HepG2 (cell line): ENCODE results near the gene KCTD15. TPM values are rescaled to one million over a fixed set of nuclear protein-coding genes. Genes with fewer than 3 reads are reported as not detected.

ENCODE experiments used
- FOXA3 ChIP-seq: IDR thresholded peaks from 2 replicates; pipeline ENCODE4 v1.6.1; 2016; ENCODE audit warnings: missing genetic modification reagents, missing compliant biosample characterization
- REST ChIP-seq, 2 experiments: IDR thresholded peaks; 2 replicates each; pipeline ENCODE4 v1.6.1; 2011 to 2012; ENCODE audit warnings: low read length in 2 of 2, borderline replicate concordance in 1 of 2, low read depth in 1 of 2, mild to moderate bottlenecking in 1 of 2, moderate library complexity in 1 of 2
- SPEN ChIP-seq: sonication (generic); formaldehyde crosslinking; IDR thresholded peaks from 2 replicates; pipeline ENCODE4 v1.5.1; 2020; ENCODE audit warnings: low read depth, mild to moderate bottlenecking, missing genetic modification reagents
- TEAD3 ChIP-seq: optimal IDR thresholded peaks from 2 replicates; pipeline ENCODE3; 2016; ENCODE audit warnings: borderline replicate concordance
- TMF1 ChIP-seq: sonication (generic); formaldehyde crosslinking; IDR thresholded peaks from 2 replicates; pipeline ENCODE4 v1.8.1; 2022; ENCODE audit warnings: low read depth, missing genetic modification reagents
- UBTF ChIP-seq: sonication (generic); formaldehyde crosslinking; IDR thresholded peaks from 2 replicates; pipeline ENCODE4 v1.4.0; 2020; ENCODE audit warnings: mild to moderate bottlenecking, missing genetic modification reagents
- ZBTB20 ChIP-seq: sonication (generic); formaldehyde crosslinking; IDR thresholded peaks from 2 replicates; pipeline ENCODE4 v1.8.1; 2023; ENCODE audit warnings: missing genetic modification reagents, low read depth, mild to moderate bottlenecking, borderline replicate concordance
- ZBTB7B ChIP-seq: sonication (generic); formaldehyde crosslinking; IDR thresholded peaks from 2 replicates; pipeline ENCODE4 v1.4.0; 2020; ENCODE audit warnings: missing genetic modification reagents
- ZNF367 ChIP-seq: sonication (generic); formaldehyde crosslinking; IDR thresholded peaks from 2 replicates; pipeline ENCODE4 v1.4.0; 2020; ENCODE audit warnings: missing genetic modification reagents, borderline replicate concordance
- ZNF564 ChIP-seq: sonication (generic); formaldehyde crosslinking; IDR thresholded peaks from 2 replicates; pipeline ENCODE4 v1.8.1; 2023; ENCODE audit warnings: mild to moderate bottlenecking, missing genetic modification reagents
- ZNF615 ChIP-seq: sonication (generic); formaldehyde crosslinking; IDR thresholded peaks from 2 replicates; pipeline ENCODE4 v1.5.0; 2020; ENCODE audit warnings: mild to moderate bottlenecking, missing genetic modification reagents, borderline replicate concordance
- ZNF792 ChIP-seq: IDR thresholded peaks from 2 replicates; pipeline ENCODE4 v1.6.1; 2016
- polyA plus RNA-seq, 8 experiments: library from polyadenylated mRNA; depleted of rRNA in 3 of 8; stranded (reverse) in 7 of 8; unstranded in 1 of 8; fragments of >200 nt; fragmentation: Illumina TruSeq in 4 of 8; extraction: Trizol in 4 of 8; gene quantifications; 2 replicates each; pipeline versions ENCODE4 v1.2.1 to v1.2.3, GENCODE V29; 2011 to 2016; ENCODE audit warnings: low read depth in 4 of 8, missing spikeins in 1 of 8, mixed read lengths in 1 of 8; ENCODE audit not compliant: insufficient read depth in 1 of 8
- total RNA-seq, 5 experiments: library from RNA; depleted of rRNA; stranded (reverse); fragments of >200 nt; fragmentation: Illumina TruSeq; extraction: Trizol; gene quantifications; 2 replicates each; pipeline ENCODE4 v1.2.3, GENCODE V29; 2016; ENCODE audit warnings: low read depth in 1 of 5
- TF ChIP-seq, protein P1 (sequence below): sonication (generic); formaldehyde crosslinking; IDR thresholded peaks from 2 replicates; pipeline ENCODE4 v1.5.1; 2020; ENCODE audit warnings: missing genetic modification reagents, mild to moderate bottlenecking, borderline replicate concordance
- TF ChIP-seq, protein P2 (sequence below), 2 experiments: sonication (generic) in 1 of 2; formaldehyde crosslinking in 1 of 2; IDR thresholded peaks; 2 replicates each; pipeline versions ENCODE4 v1.6.1 to v1.9.0; 2014 to 2022; ENCODE audit warnings: antibody characterized with exemption in 1 of 2, borderline replicate concordance in 1 of 2, inconsistent platforms in 1 of 2, low read depth in 1 of 2, missing genetic modification reagents in 1 of 2

The KCTD15 gene
- total and polyA plus RNA-seq, 2 of the 13 experiments (the other 11 are each of a cell fraction or from before 2014, with no cell fraction given) = 13.2 to 16.7 TPM

GRCh38 chr19:33795370-33796163 is 1.1 kb upstream of the KCTD15 start (continued):
- TF ChIP-seq REST (IDR thresholded peaks at IDR 0.05; ENCODE audit: borderline replicate concordance in 1 of 2, low read depth in 1 of 2, low read length in 2 of 2) (no peak), TEAD3 (no peak), ZNF792 (CRISPR knock-in tag) (no peak), ZNF564 (CRISPR knock-in tag) (peak; percentile 59; the same call in 1 of the 2 replicates), TMF1 (CRISPR knock-in tag) (0 out of 2 replicates have a peak, but pooled peaks have one; percentile 31), FOXA3 (CRISPR knock-in tag) (peak; percentile 11; the same call in 1 of the 2 replicates), SPEN (CRISPR knock-in tag) (peak; percentile 52), ZNF615 (CRISPR knock-in tag) (0 out of 2 replicates have a peak, but pooled peaks have one; percentile 29), ZBTB7B (CRISPR knock-in tag) (peak; percentile 33; the same call in 1 of the 2 replicates), ZBTB20 (CRISPR knock-in tag) (no peak), UBTF (peak; percentile 90), ZNF367 (CRISPR knock-in tag) (no peak)
- TF ChIP-seq, protein P1, sequence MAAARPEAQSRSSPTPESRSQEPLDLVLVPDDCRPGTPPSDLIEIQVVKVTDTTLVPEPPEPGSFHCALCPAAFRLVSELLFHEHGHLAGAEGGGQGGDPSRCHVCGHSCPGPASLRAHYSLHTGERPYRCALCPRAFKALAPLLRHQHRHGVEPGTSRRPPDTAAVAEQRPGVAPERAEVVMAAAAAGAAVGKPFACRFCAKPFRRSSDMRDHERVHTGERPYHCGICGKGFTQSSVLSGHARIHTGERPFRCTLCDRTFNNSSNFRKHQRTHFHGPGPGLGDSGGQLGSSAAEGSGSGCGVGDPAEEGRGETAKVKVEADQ (CRISPR knock-in tag) = peak; percentile 47; the same call in 1 of the 2 replicates
- TF ChIP-seq, protein P2, sequence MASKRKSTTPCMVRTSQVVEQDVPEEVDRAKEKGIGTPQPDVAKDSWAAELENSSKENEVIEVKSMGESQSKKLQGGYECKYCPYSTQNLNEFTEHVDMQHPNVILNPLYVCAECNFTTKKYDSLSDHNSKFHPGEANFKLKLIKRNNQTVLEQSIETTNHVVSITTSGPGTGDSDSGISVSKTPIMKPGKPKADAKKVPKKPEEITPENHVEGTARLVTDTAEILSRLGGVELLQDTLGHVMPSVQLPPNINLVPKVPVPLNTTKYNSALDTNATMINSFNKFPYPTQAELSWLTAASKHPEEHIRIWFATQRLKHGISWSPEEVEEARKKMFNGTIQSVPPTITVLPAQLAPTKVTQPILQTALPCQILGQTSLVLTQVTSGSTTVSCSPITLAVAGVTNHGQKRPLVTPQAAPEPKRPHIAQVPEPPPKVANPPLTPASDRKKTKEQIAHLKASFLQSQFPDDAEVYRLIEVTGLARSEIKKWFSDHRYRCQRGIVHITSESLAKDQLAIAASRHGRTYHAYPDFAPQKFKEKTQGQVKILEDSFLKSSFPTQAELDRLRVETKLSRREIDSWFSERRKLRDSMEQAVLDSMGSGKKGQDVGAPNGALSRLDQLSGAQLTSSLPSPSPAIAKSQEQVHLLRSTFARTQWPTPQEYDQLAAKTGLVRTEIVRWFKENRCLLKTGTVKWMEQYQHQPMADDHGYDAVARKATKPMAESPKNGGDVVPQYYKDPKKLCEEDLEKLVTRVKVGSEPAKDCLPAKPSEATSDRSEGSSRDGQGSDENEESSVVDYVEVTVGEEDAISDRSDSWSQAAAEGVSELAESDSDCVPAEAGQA (IDR thresholded peaks at IDR 0.05; ENCODE audit: low read depth) = peak; percentile 61; the same call in 1 of the 2 replicates
- TF ChIP-seq, protein P2 (CRISPR knock-in tag; IDR thresholded peaks at IDR 0.05; ENCODE audit: borderline replicate concordance) = no peak
